Progenitor cell of endocrine pancreas (in vitro differentiated cells): ENCODE data around the gene BRF1. TPM values are rescaled to one million over a fixed set of nuclear protein-coding genes. Genes with fewer than 3 reads are reported as not detected.

Experiments
- DNase-seq: peaks from one replicate; pipeline ENCODE4 v3.0.0; 2021; ENCODE audit warnings: low spot score; ENCODE audit not compliant: unreplicated experiment
- H3K27ac Mint-ChIP-seq: 2 replicates; pipeline ENCODE4 v1.8.0; 2021; ENCODE audit warnings: mild to moderate bottlenecking, moderate library complexity, mixed read lengths
- H3K27me3 Mint-ChIP-seq: 2 replicates; pipeline ENCODE4 v1.8.0; 2021; ENCODE audit warnings: mixed read lengths
- H3K36me3 Mint-ChIP-seq: 2 replicates; pipeline ENCODE4 v1.8.0; 2022; ENCODE audit warnings: mixed read lengths; ENCODE audit not compliant: insufficient read depth
- H3K4me1 Mint-ChIP-seq: 2 replicates; pipeline ENCODE4 v1.8.0; 2021; ENCODE audit warnings: low read depth, mixed read lengths
- H3K4me3 Mint-ChIP-seq: 2 replicates; pipeline ENCODE4 v1.8.0; 2021; ENCODE audit warnings: low read depth, mild to moderate bottlenecking, moderate library complexity, mixed read lengths
- H3K9me3 Mint-ChIP-seq: 2 replicates; pipeline ENCODE4 v1.8.0; 2021; ENCODE audit warnings: low read depth, mixed read lengths
- total RNA-seq: library from RNA; stranded (reverse); gene quantifications from 2 replicates; pipeline ENCODE4 v1.2.1, GENCODE V29; 2021
- TF ChIP-seq, protein P1 (sequence below): fragments of 200-600 bp; sonication (generic); IDR thresholded peaks from one replicate; pipeline ENCODE4 v1.5.0; 2021; ENCODE audit warnings: antibody characterized with exemption, mild to moderate bottlenecking; ENCODE audit not compliant: unreplicated experiment

The BRF1 gene
- total RNA-seq, 1 donor from 2014 or later = 49.9 TPM

DNA sequence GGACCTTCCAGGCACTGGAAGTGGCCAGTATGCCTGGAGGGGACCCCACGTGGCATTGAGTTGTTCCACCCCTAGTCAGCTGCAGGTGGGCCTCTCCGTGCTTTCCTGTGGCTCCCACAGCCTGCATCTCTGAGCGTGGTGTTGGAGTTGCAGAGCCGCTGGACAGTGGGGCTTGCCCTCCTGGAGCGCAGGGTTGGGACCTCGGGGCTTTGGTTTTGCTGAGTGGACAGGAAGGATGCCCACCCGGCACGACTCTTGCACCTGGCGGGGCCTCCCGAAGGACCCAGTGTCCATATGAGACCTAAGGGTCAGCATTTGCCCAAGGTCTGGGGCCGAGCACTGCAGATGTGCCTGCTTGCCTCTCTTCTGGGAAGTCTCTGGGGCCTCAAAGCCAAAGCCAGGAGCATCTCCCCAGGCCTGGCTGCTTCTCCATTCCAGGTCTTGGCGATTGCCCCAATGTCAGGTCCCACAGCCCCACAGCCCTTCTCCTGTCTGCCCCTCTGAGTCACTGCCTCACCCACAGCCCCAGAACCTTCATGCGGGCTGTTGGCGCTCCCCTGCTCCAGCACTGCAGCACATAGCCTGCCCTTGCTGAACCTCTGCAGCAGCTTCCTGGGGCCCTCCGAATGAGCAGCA, 15.3 kb upstream of the BRF1 start:
- no peak for DNase-seq
- TF ChIP-seq, protein P1, sequence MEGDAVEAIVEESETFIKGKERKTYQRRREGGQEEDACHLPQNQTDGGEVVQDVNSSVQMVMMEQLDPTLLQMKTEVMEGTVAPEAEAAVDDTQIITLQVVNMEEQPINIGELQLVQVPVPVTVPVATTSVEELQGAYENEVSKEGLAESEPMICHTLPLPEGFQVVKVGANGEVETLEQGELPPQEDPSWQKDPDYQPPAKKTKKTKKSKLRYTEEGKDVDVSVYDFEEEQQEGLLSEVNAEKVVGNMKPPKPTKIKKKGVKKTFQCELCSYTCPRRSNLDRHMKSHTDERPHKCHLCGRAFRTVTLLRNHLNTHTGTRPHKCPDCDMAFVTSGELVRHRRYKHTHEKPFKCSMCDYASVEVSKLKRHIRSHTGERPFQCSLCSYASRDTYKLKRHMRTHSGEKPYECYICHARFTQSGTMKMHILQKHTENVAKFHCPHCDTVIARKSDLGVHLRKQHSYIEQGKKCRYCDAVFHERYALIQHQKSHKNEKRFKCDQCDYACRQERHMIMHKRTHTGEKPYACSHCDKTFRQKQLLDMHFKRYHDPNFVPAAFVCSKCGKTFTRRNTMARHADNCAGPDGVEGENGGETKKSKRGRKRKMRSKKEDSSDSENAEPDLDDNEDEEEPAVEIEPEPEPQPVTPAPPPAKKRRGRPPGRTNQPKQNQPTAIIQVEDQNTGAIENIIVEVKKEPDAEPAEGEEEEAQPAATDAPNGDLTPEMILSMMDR = no peak
- peaks cover 14% of the 10 kb centered on the region for H3K4me1 Mint-ChIP-seq
- no peaks in the 10 kb centered on the region for H3K9me3 Mint-ChIP-seq
- no peaks in the 10 kb centered on the region for H3K27me3 Mint-ChIP-seq
- peaks cover 2% of the 10 kb centered on the region for H3K36me3 Mint-ChIP-seq
- peak overlapping the region; percentile 89 for H3K27ac Mint-ChIP-seq
- peak overlapping the region; percentile 91 for H3K4me3 Mint-ChIP-seq

DNA sequence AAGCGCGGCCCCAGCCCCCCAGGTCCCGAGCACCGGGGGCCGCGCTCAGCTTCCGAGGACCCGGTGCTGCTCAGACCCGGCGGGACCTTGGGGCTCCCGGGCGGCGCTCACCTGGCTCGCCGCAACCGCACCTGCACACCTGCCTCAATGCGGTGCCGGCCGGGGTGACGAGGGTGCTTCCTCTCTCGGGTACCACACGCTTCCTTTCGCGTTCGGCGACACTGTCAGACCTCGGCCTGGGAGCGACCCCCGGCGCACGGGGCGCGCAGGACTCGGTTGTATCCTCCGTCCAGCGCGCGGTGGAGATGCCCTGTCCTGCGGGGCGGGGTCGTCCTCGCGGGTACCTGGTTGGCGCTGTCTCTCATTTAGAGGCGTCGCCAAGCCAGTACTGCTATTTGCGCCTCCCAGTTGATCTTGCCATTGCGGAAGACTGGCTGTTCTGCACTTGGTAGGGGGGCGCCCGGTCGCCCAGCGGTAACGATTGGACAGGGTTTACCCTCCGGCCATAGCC, 14.5 kb upstream of the BRF1 start:
- no peaks in the 10 kb centered on the region for H3K27me3 Mint-ChIP-seq
- TF ChIP-seq, protein P1 = no peak
- H3K4me1 Mint-ChIP-seq = peaks cover 14% of the 10 kb centered on the region
- H3K36me3 Mint-ChIP-seq = peaks cover 2% of the 10 kb centered on the region
- no peaks in the 10 kb centered on the region for H3K9me3 Mint-ChIP-seq
- DNase-seq = peak; percentile 38
- H3K27ac Mint-ChIP-seq = peak overlapping the region; percentile 89
- H3K4me3 Mint-ChIP-seq = peak overlapping the region; percentile 91

DNA sequence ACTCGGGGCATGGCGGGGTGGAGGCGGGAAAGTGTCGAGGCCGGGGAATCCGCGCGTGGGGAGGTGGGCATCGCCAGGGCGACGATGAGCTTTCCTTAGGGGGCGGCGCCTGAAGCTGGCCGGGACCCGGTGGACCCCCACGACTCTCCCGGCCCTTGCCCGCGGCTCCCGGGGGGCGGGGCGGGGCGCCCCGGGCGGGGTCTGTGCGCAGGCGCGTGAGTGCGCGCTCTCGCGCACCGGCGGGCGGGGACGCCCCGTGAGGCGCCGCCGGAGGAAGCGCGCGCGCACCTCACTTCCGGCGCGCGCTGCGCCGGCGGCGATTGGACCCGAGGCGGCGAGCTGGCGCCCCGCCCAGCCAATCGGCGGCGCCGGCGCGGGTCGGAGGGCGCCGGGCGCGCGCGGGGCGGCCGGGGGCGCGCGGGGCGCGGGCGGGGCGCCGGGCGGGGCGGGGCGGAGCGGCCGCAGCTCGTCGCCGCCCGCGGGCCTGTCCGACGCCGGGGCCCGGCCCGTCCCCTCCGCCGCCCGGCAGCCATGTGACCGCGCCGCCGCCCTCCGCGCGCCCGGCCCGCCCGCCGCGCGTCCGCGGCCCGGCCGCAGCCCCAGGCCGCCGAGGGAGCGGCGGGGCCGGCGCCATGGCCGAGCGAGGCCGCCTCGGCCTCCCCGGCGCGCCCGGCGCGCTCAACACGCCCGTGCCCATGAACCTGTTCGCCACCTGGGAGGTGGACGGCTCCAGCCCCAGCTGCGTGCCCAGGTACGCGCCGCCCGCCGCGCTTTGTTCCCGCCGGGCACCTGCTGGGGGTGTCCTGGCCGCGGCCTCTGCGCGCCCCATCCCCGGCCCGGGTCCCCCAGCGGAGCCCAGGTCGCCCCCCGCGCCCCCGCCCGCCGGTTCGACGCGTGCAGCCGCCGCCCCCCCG, 13.7 kb upstream of the BRF1 start, which contains the start of gene PACS2:
TSS of gene PACS2 (plus strand) at position 462 of the 914 bp plus-strand sequence. CDS start at position 633, 171 bp downstream.
- peak; percentile 70 for DNase-seq
- TF ChIP-seq, protein P1 = no peak

DNA sequence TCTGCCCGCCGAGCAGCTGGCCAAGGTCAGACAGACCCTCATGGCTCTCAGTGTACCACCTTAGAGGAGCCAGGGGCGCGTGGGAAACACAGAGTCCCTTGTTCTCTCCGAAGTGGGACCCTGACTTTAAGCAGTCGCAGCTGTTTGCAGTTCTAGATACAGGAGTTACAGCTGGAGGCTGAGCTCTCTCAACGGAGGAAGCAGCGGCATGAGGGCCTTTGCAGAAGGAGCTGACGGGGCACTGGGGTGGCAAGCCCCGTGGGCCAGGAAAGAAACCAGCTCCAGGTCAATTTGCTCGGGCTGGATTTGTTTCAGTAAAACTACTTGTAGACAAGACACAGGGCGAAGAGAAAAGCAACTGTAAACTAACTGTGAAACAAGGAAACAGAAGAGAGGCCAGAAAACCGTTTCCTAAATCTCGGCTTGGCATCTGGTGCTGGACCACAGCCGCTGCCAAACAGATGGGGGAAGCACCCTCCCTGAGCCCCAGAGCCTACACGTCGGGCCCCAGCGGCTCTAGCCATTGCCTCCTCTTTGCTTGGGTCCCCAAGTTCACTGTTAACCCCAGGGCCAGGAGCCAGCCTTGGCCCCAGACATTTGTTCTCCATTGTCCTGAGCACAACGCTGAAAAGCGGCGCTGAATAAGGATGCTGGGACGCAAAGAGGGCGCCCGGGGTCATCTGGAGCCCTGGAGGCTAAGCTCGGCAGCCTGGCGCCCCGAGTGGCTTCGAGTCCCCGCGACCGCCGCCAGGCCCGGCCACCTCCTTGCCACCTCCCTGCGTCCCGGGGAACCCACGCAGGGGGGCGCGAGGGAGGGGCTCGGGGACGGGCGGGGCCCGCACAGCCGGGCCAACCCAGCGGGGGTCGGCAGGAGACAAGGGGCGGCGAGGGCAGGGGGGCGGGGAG, 12.8 kb upstream of the BRF1 start:
- peak overlapping the region; percentile 81 for H3K4me3 Mint-ChIP-seq
- H3K36me3 Mint-ChIP-seq = no peaks in the 10 kb centered on the region
- H3K27me3 Mint-ChIP-seq = no peaks in the 10 kb centered on the region
- no peaks in the 10 kb centered on the region for H3K9me3 Mint-ChIP-seq
- TF ChIP-seq, protein P1 = no peak
- DNase-seq = peak; percentile 27
- peaks cover 13% of the 10 kb centered on the region for H3K4me1 Mint-ChIP-seq
- H3K27ac Mint-ChIP-seq = peak overlapping the region; percentile 88

More for the DNA sequence above, 13.7 kb upstream of the BRF1 start, which contains the start of gene PACS2:
- Mint-ChIP-seq H3K9me3 (no peaks in the 10 kb centered on the region), H3K27ac (peak within 1 kb of the TSS; percentile 89), H3K36me3 (peaks cover under 1% of the 10 kb centered on the region), H3K4me3 (peak within 1 kb of the TSS; percentile 91), H3K27me3 (no peaks in the 10 kb centered on the region), H3K4me1 (peaks cover 13% of the 10 kb centered on the region)
